Measurements from ENCODE around the gene LRTM2.

LRTM2 gene

GRCh38 chr12:1865284-1865866 lies 45.0 kb downstream of the LRTM2 start:
- TF ChIP-seq CTCF (conservative IDR thresholded peaks at IDR 0.05), result no peak
- no peak overlapping the region for H3K27ac ChIP-seq

GRCh38 chr12:1869145-1869544 lies 48.8 kb downstream of the LRTM2 start:
- no peak for TF ChIP-seq CTCF (conservative IDR thresholded peaks at IDR 0.05)
- H3K27ac ChIP-seq, result no peak overlapping the region

- no peak overlapping the region for H3K27ac ChIP-seq
- no peak for TF ChIP-seq CTCF (conservative IDR thresholded peaks at IDR 0.05)
Measured at GRCh38 chr12:1870086-1870485, 49.7 kb downstream of the LRTM2 start.

GRCh38 chr12:1870998-1871917 lies 50.9 kb downstream of the LRTM2 start:
- TF ChIP-seq CTCF (conservative IDR thresholded peaks at IDR 0.05), result no peak
- H3K27ac ChIP-seq, result no peak overlapping the region

GRCh38 chr12:1872001-1872400 lies 51.6 kb downstream of the LRTM2 start:
- no peak overlapping the region for H3K27ac ChIP-seq
- TF ChIP-seq CTCF (conservative IDR thresholded peaks at IDR 0.05), result no peak

GRCh38 chr12:1872448-1872847 lies 52.1 kb downstream of the LRTM2 start:
- no peak for TF ChIP-seq CTCF (conservative IDR thresholded peaks at IDR 0.05)
- H3K27ac ChIP-seq, result no peak overlapping the region

GRCh38 chr12:1873531-1874510 lies 53.5 kb downstream of the LRTM2 start:
- no peak overlapping the region for H3K27ac ChIP-seq
- TF ChIP-seq CTCF (conservative IDR thresholded peaks at IDR 0.05), result no peak

Measured in VCaP (cell line).